Natural killer cell treated with Interleukin-12 subunit alpha and Interleukin-12 subunit beta and Interleukin-15 and Interleukin-18, amount 100 ng/mL, for 72 hours (primary cell): ENCODE data around the gene PLA2G4F. TPM values are rescaled to one million over a fixed set of nuclear protein-coding genes. Genes with fewer than 3 reads are reported as not detected.
A peak's percentile ranks its signal among the peaks of the same experiment; 100 is the strongest.

Source experiments
- ATAC-seq, 2 donors: fragments of 150-1000 bp; cut with Tn5 transposase in 1 of 2; sonication (Bioruptor Pico), chemical (Tn5 transposase) in 1 of 2; 2 replicates each; pipeline ENCODE4 v1.10.0; 2021
- DNase-seq: peaks from one replicate; pipeline ENCODE4 v3.0.0; 2022; ENCODE audit warnings: low spot score
- H3K27ac Mint-ChIP-seq, 2 donors: 1 replicate in 1 of 2; 2 replicates in 1 of 2; pipeline ENCODE4 v1.8.0; 2022; ENCODE audit warnings: mixed read lengths in 2 of 2, mild to moderate bottlenecking in 1 of 2, moderate library complexity in 1 of 2
- H3K27me3 Mint-ChIP-seq, 2 donors: 1 replicate in 1 of 2; 2 replicates in 1 of 2; pipeline ENCODE4 v1.8.0; 2022; ENCODE audit warnings: mixed read lengths in 2 of 2
- H3K36me3 Mint-ChIP-seq: one replicate; pipeline ENCODE4 v1.8.0; 2022; ENCODE audit warnings: mixed read lengths
- H3K4me1 Mint-ChIP-seq, 2 donors: 1 replicate in 1 of 2; 2 replicates in 1 of 2; pipeline ENCODE4 v1.8.0; 2022; ENCODE audit warnings: low read depth in 2 of 2, mixed read lengths in 2 of 2, mild to moderate bottlenecking in 1 of 2
- H3K4me3 Mint-ChIP-seq: one replicate; pipeline ENCODE4 v1.8.0; 2022; ENCODE audit warnings: mixed read lengths
- H3K9me3 Mint-ChIP-seq: 2 replicates; pipeline ENCODE4 v1.8.0; 2022; ENCODE audit warnings: mixed read lengths
- total RNA-seq, 2 donors: library from RNA; stranded (reverse); gene quantifications; one replicate each; pipeline ENCODE4 v1.2.3, GENCODE V29; 2022

PLA2G4F gene
- total RNA-seq, 2 donors from 2014 or later: not detected

GRCh38 chr15:42182328-42182886 is 26.0 kb upstream of the PLA2G4F start:
- no peak for ATAC-seq
- no peak overlapping the region for H3K27ac Mint-ChIP-seq
- no peaks in the 10 kb centered on the region for H3K27me3 Mint-ChIP-seq
- no peak overlapping the region for H3K4me3 Mint-ChIP-seq
- no peaks in the 10 kb centered on the region for H3K9me3 Mint-ChIP-seq
- DNase-seq: no peak
- no peaks in the 10 kb centered on the region for H3K4me1 Mint-ChIP-seq
- peaks cover 41% of the 10 kb centered on the region for H3K36me3 Mint-ChIP-seq

- peaks cover 26% of the 10 kb centered on the region for H3K36me3 Mint-ChIP-seq
- H3K27ac Mint-ChIP-seq: no peak overlapping the region
Measured at GRCh38 chr15:42178056-42178455, 21.6 kb upstream of the PLA2G4F start.

GRCh38 chr15:42175671-42176070 is 19.2 kb upstream of the PLA2G4F start:
- Mint-ChIP-seq H3K36me3 (peaks cover 25% of the 10 kb centered on the region), H3K4me1 (peaks cover 6 to 12% of the 10 kb centered on the region in 2 donors), H3K4me3 (no peak overlapping the region), H3K27ac (no peak overlapping the region), H3K9me3 (no peaks in the 10 kb centered on the region), H3K27me3 (no peaks in the 10 kb centered on the region)
- ATAC-seq (no peak), DNase-seq (no peak)

More at GRCh38 chr15:42178056-42178455, 21.6 kb upstream of the PLA2G4F start:
- no peak for ATAC-seq
- Mint-ChIP-seq H3K9me3 (no peaks in the 10 kb centered on the region), H3K4me3 (no peak overlapping the region), H3K4me1 (no peaks in the 10 kb centered on the region), H3K27me3 (no peaks in the 10 kb centered on the region)
- no peak for DNase-seq

- H3K9me3 Mint-ChIP-seq: no peaks in the 10 kb centered on the region
- peaks cover 16% of the 10 kb centered on the region for H3K36me3 Mint-ChIP-seq
- H3K27me3 Mint-ChIP-seq: no peaks in the 10 kb centered on the region
- DNase-seq (no peak), ATAC-seq (no peak)
- no peak overlapping the region for H3K4me3 Mint-ChIP-seq
- H3K27ac Mint-ChIP-seq: peak overlapping the region in 1 of 2 donors; percentile 80
- peaks cover 6 to 12% of the 10 kb centered on the region in 2 donors for H3K4me1 Mint-ChIP-seq
Measured at GRCh38 chr15:42172475-42172874, 16.0 kb upstream of the PLA2G4F start.

- Mint-ChIP-seq H3K4me1 (peaks cover 6 to 12% of the 10 kb centered on the region in 2 donors), H3K4me3 (no peak overlapping the region), H3K27ac (peak overlapping the region in 1 of 2 donors; percentile 80), H3K36me3 (peaks cover 21% of the 10 kb centered on the region), H3K27me3 (no peaks in the 10 kb centered on the region), H3K9me3 (no peaks in the 10 kb centered on the region)
- no peak for ATAC-seq
- no peak for DNase-seq
Measured at GRCh38 chr15:42171795-42172194, 15.4 kb upstream of the PLA2G4F start.

- no peak for DNase-seq
- H3K36me3 Mint-ChIP-seq: peaks cover 21% of the 10 kb centered on the region
Measured at GRCh38 chr15:42171122-42171521, 14.7 kb upstream of the PLA2G4F start.

GRCh38 chr15:42166225-42166940 is 9.9 kb upstream of the PLA2G4F start:
- no peaks in the 10 kb centered on the region for H3K27me3 Mint-ChIP-seq
- no peaks in the 10 kb centered on the region for H3K9me3 Mint-ChIP-seq
- H3K27ac Mint-ChIP-seq: no peak overlapping the region
- DNase-seq (no peak), ATAC-seq (no peak)
- H3K4me3 Mint-ChIP-seq: no peak overlapping the region
- H3K36me3 Mint-ChIP-seq: peaks cover 20% of the 10 kb centered on the region
- H3K4me1 Mint-ChIP-seq: peaks cover 2 to 4% of the 10 kb centered on the region in 2 donors

More at GRCh38 chr15:42171122-42171521, 14.7 kb upstream of the PLA2G4F start:
- H3K27ac Mint-ChIP-seq: peak overlapping the region in 1 of 2 donors; percentile 80
- H3K9me3 Mint-ChIP-seq: no peaks in the 10 kb centered on the region
- ATAC-seq: no peak
- peaks cover 6 to 12% of the 10 kb centered on the region in 2 donors for H3K4me1 Mint-ChIP-seq
- no peaks in the 10 kb centered on the region for H3K27me3 Mint-ChIP-seq
- no peak overlapping the region for H3K4me3 Mint-ChIP-seq

GRCh38 chr15:42165106-42165505 is 8.7 kb upstream of the PLA2G4F start:
- no peak overlapping the region for H3K4me3 Mint-ChIP-seq
- no peaks in the 10 kb centered on the region for H3K4me1 Mint-ChIP-seq
- peaks cover 20% of the 10 kb centered on the region for H3K36me3 Mint-ChIP-seq
- H3K27ac Mint-ChIP-seq: no peak overlapping the region
- H3K27me3 Mint-ChIP-seq: no peaks in the 10 kb centered on the region
- no peaks in the 10 kb centered on the region for H3K9me3 Mint-ChIP-seq
- DNase-seq (no peak), ATAC-seq (no peak)

GRCh38 chr15:42163947-42164550 is 7.6 kb upstream of the PLA2G4F start:
- Mint-ChIP-seq H3K36me3 (peaks cover 20% of the 10 kb centered on the region), H3K27ac (peak overlapping the region in 1 of 2 donors; percentile 18), H3K9me3 (no peaks in the 10 kb centered on the region), H3K4me1 (no peaks in the 10 kb centered on the region), H3K4me3 (no peak overlapping the region), H3K27me3 (no peaks in the 10 kb centered on the region)
- no peak for DNase-seq
- ATAC-seq: no peak

- Mint-ChIP-seq H3K4me3 (no peak overlapping the region), H3K36me3 (peaks cover 20% of the 10 kb centered on the region), H3K27ac (peak overlapping the region in 1 of 2 donors; percentile 18), H3K4me1 (peaks cover 0 to 4% of the 10 kb centered on the region in 2 donors), H3K27me3 (no peaks in the 10 kb centered on the region), H3K9me3 (no peaks in the 10 kb centered on the region)
- no peak for ATAC-seq
- DNase-seq: no peak
Measured at GRCh38 chr15:42163291-42163690, 6.9 kb upstream of the PLA2G4F start.

GRCh38 chr15:42160136-42160535 is 3.7 kb upstream of the PLA2G4F start:
- DNase-seq (no peak), ATAC-seq (no peak)
- Mint-ChIP-seq H3K27me3 (peaks cover 0 to 2% of the 10 kb centered on the region in 2 donors), H3K4me3 (no peak overlapping the region), H3K27ac (peak overlapping the region in 1 of 2 donors; percentile 12), H3K36me3 (peaks cover 11% of the 10 kb centered on the region), H3K4me1 (peaks cover 0 to 5% of the 10 kb centered on the region in 2 donors), H3K9me3 (no peaks in the 10 kb centered on the region)

- ATAC-seq (no peak), DNase-seq (no peak)
- peaks cover 11% of the 10 kb centered on the region for H3K36me3 Mint-ChIP-seq
- no peak overlapping the region for H3K4me3 Mint-ChIP-seq
- H3K9me3 Mint-ChIP-seq: no peaks in the 10 kb centered on the region
- peak overlapping the region in 1 of 2 donors; percentile 12 for H3K27ac Mint-ChIP-seq
- H3K4me1 Mint-ChIP-seq: peaks cover 0 to 5% of the 10 kb centered on the region in 2 donors
- H3K27me3 Mint-ChIP-seq: peaks cover 0 to 7% of the 10 kb centered on the region in 2 donors
Measured at GRCh38 chr15:42159381-42160015, 3.1 kb upstream of the PLA2G4F start.

GRCh38 chr15:42158941-42159340 is 2.5 kb upstream of the PLA2G4F start:
- Mint-ChIP-seq H3K4me1 (peaks cover 0 to 5% of the 10 kb centered on the region in 2 donors), H3K4me3 (no peak overlapping the region), H3K36me3 (peaks cover 11% of the 10 kb centered on the region), H3K27ac (no peak overlapping the region), H3K27me3 (peaks cover 0 to 7% of the 10 kb centered on the region in 2 donors), H3K9me3 (no peaks in the 10 kb centered on the region)
- DNase-seq: no peak
- ATAC-seq: no peak
